Kidney (tissue), 14 donors: ENCODE measurements around the gene GNAI3. TPM values are rescaled to one million over a fixed set of nuclear protein-coding genes. Genes with fewer than 3 reads are reported as not detected.

Experiments used
- DNase-seq, 5 donors: peaks; one replicate each; pipeline ENCODE4 v3.0.0-alpha.2; 2013 to 2020
- FAIRE-seq: peaks from 2 replicates; lab custom pipeline; 2012; peaks lifted over from hg19 to GRCh38; lab: Jason Lieb, UNC
- H3K27ac ChIP-seq, 2 donors: one replicate each; pipeline ENCODE4 v1.7.0; 2013; ENCODE audit warnings: low read depth in 2 of 2, low read length in 2 of 2, inconsistent platforms in 1 of 2
- H3K27me3 ChIP-seq: one replicate; pipeline ENCODE4 v1.7.1; 2013; ENCODE audit warnings: low read length, inconsistent platforms; ENCODE audit not compliant: control insufficient read depth, insufficient read depth
- H3K36me3 ChIP-seq, 3 donors: one replicate each; pipeline versions ENCODE4 v1.7.0 to v1.7.1; 2013; ENCODE audit warnings: low read length in 3 of 3, control low read depth in 1 of 3, inconsistent platforms in 1 of 3; ENCODE audit not compliant: insufficient read depth in 3 of 3, control insufficient read depth in 2 of 3
- H3K4me1 ChIP-seq, 3 donors: one replicate each; pipeline versions ENCODE4 v1.7.0 to v1.7.1; 2013; ENCODE audit warnings: low read length in 3 of 3, inconsistent platforms in 1 of 3, low read depth in 1 of 3; ENCODE audit not compliant: control insufficient read depth in 2 of 3, insufficient read depth in 2 of 3
- H3K4me3 ChIP-seq, 3 donors: one replicate each; pipeline versions ENCODE4 v1.7.0 to v1.8.1; 2013; ENCODE audit warnings: low read length in 3 of 3, control low read depth in 1 of 3, inconsistent platforms in 1 of 3
- H3K9ac ChIP-seq, 3 donors: one replicate each; pipeline versions ENCODE4 v1.7.0 to v1.7.1; 2013; ENCODE audit warnings: low read length in 3 of 3, control low read depth in 1 of 3, inconsistent platforms in 1 of 3
- H3K9me3 ChIP-seq, 3 donors: one replicate each; pipeline versions ENCODE4 v1.7.0 to v1.7.1; 2013; ENCODE audit warnings: low read length in 3 of 3, control low read depth in 1 of 3, inconsistent platforms in 1 of 3; ENCODE audit not compliant: control insufficient read depth in 2 of 3, insufficient read depth in 1 of 3
- intact Hi-C: fragments of 100-400 bp; cut with DNase I; formaldehyde crosslinking; loops from one replicate; pipeline ENCODE4 v1.11.1; 2022
- polyA plus RNA-seq: library from polyadenylated mRNA; stranded (reverse); fragments of 350-450 nt; fragmentation: Illumina TruSeq; extraction: RNeasy Lipid Tissue Mini Kit (QIAGEN cat#74804); gene quantifications from one replicate; pipeline ENCODE4 v1.2.3, GENCODE V29; 2014; ENCODE audit warnings: low read depth, low replicate concordance; ENCODE audit not compliant: insufficient read depth
- total RNA-seq: library from RNA; stranded (reverse); fragmentation: NEBNext Ultra II Directional; extraction: Animal tissue kit (Norgen Biotek cat#: 25700); gene quantifications from one replicate; pipeline ENCODE4 v1.2.1, GENCODE V29; 2021
- TF ChIP-seq, protein P1 (sequence below): IDR thresholded peaks from 3 replicates; pipeline ENCODE4 v1.5.1; 2012; ENCODE audit warnings: mild to moderate bottlenecking, moderate library complexity, borderline replicate concordance; ENCODE audit not compliant: insufficient read depth; ENCODE audit errors: extremely low read depth
- donor health status: control.
- donor health status: control.
- donor health status: control.
- donor health status: control.
- donor health status: control.
- donor health status: DM: yes; HTN: yes; CAD: no.
- donor health status: Normal renal cell carcinoma (clear cell type).

The GNAI3 gene
- total and polyA plus RNA-seq, 2 donors from 2014 or later: 4.2 to 8.0 TPM

DNA sequence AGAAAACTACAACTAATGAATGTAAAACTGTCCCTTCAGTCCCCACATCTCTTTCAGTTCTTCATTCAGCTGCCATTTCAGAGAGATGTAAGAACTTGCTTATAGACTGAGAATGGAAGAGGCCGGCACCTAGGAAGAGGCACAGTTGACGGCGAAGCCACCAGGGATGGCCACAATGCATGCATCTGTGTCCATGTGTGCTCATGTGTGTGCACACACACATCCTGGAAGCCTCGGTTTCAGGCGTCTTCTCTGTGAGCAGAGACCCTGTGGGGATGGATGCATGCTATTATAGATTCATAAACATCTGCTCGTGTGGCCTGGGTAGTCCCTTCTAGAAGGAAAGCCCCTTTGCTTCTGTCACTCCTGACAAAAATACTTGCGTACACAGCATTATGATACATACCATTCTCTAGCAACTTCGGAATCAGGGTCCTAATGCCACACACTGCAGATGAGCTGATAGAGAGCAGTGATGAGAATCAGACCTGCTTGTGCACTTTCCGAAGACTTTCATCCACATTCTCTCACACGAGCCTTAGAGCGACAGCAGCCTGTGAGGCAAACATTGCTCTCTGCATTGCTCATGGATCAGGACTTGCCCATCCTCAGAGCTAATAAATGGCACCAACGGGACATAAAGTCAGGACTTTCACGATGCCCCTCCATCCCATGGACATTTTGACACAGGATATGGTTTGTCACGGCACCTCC lies 21.2 kb upstream of the GNAI3 start:
- DNase-seq (no peak), FAIRE-seq (no peak)
- no peaks in the 10 kb centered on the region for H3K36me3 ChIP-seq
- H3K9me3 ChIP-seq: no peaks in the 10 kb centered on the region
- H3K27ac ChIP-seq: no peak overlapping the region
- H3K9ac ChIP-seq: no peak overlapping the region
- H3K4me1 ChIP-seq: no peaks in the 10 kb centered on the region
- H3K27me3 ChIP-seq: no peaks in the 10 kb centered on the region
- TF ChIP-seq, protein P1, sequence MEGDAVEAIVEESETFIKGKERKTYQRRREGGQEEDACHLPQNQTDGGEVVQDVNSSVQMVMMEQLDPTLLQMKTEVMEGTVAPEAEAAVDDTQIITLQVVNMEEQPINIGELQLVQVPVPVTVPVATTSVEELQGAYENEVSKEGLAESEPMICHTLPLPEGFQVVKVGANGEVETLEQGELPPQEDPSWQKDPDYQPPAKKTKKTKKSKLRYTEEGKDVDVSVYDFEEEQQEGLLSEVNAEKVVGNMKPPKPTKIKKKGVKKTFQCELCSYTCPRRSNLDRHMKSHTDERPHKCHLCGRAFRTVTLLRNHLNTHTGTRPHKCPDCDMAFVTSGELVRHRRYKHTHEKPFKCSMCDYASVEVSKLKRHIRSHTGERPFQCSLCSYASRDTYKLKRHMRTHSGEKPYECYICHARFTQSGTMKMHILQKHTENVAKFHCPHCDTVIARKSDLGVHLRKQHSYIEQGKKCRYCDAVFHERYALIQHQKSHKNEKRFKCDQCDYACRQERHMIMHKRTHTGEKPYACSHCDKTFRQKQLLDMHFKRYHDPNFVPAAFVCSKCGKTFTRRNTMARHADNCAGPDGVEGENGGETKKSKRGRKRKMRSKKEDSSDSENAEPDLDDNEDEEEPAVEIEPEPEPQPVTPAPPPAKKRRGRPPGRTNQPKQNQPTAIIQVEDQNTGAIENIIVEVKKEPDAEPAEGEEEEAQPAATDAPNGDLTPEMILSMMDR: no peak
- H3K4me3 ChIP-seq: no peak overlapping the region
- intact Hi-C loops: loop anchor here (10.0 kb wide), 1 partner anchor 102 kb away; the partner anchor contains the start of gene PSMA5

DNA sequence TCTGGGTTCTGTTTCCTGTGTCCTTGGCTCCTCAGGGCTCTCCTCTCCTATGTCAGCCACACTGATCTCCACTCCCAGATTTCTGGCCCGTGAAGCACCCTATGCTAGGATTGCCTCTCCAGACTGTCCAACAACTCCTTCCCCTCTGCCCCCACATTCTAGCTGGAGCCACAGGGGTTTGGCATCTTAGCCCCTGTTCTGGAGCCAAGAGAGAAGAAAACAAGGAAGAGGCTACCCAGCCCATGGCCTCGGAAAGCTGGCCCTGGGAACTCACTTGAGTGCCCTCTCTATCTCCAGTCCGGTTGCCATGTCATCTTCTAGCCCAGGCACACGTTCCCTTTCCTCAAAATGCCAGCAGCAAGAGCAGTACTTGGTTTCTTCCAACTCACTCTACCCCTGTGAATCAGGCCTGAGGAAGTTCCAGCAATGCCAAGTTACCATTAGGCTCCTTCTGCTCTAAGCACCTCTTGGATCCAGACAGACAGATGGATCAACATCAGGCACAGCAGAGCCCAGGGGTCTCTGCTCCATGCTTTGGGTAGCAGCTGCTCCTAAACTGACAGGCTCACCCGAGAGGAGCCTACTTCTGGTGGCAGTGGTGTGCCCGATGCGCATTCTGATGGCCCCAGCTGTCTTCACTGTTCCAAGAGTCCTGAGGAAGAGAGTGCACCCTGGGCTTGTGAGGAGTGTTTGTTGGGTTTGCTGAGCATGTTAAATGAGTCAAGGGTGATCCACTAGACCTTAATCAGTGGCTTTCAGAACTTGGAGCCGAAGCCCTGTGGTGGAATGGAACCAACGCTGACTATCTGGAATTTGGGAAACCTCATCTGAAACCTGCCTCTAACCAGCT lies 20.3 kb upstream of the GNAI3 start:
- no peak for FAIRE-seq
- no peak overlapping the region for H3K9ac ChIP-seq
- H3K9me3 ChIP-seq: no peaks in the 10 kb centered on the region
- intact Hi-C loops: loop anchor here (10.0 kb wide), 1 partner anchor 103 kb away; the partner anchor contains the start of gene PSMA5
- DNase-seq: no peak
- TF ChIP-seq, protein P1: no peak
- no peaks in the 10 kb centered on the region for H3K27me3 ChIP-seq
- no peak overlapping the region for H3K4me3 ChIP-seq
- H3K27ac ChIP-seq: no peak overlapping the region
- H3K4me1 ChIP-seq: peaks cover 0 to 4% (median 0%) of the 10 kb centered on the region in 3 donors
- no peaks in the 10 kb centered on the region for H3K36me3 ChIP-seq

DNA sequence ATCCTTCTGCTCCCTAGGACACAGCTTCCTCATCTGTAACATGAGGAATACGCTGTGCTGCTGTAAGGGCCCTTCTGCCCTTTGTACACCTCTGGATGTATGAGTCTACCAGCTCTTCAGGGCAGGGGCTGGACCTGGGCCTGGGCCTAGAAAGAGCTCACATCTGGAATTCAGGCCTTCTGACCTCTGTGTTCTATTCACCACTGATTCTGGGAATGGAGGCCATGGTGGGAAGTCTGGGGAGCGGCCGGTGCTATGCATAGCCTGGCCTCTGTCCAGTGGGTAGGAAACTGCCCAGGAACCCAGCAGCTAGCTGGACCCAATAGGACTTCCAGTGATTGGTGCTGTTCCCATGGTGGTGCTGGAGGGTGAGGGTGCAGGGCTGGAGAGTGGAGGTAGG lies 19.7 kb upstream of the GNAI3 start:
- no peaks in the 10 kb centered on the region for H3K36me3 ChIP-seq
- H3K27me3 ChIP-seq: no peaks in the 10 kb centered on the region
- peaks cover 0 to 4% (median 0%) of the 10 kb centered on the region in 3 donors for H3K4me1 ChIP-seq
- H3K27ac ChIP-seq: no peak overlapping the region
- no peak overlapping the region for H3K9ac ChIP-seq
- H3K9me3 ChIP-seq: no peaks in the 10 kb centered on the region
- H3K4me3 ChIP-seq: no peak overlapping the region
- TF ChIP-seq, protein P1: no peak
- intact Hi-C loops: loop anchor here (10.0 kb wide), 1 partner anchor 104 kb away; the partner anchor contains the start of gene PSMA5
- FAIRE-seq (no peak), DNase-seq (no peak)
